ENCODE measurements around the gene CATSPER3.

The CATSPER3 gene

DNA sequence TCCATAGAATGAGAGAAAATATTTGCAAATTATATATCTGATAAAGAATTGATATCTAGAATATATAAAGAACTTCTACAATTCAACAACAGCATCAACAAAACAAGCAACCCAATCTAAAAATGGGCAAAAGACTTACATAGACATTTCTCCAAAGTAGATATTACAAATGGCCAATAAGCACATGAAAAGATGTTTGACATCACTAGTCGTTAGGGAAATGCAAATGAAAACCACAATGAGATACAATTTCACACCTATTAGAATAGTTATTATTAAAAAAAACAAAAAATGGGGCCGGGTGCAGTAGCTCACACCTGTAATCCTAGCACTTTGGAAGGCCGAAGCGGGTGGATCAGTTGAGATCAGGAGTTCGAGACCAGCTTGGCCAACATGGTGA, 24.4 kb downstream of the CATSPER3 start:
- Histone ChIP-seq H3K9me3 (ENCODE audit: insufficient read depth, low read depth, low read length) (no peaks in the 10 kb centered on the region), H2AFZ (ENCODE audit: low read length) (no peak overlapping the region), H3K79me2 (ENCODE audit: insufficient read depth, low read length) (no peaks in the 10 kb centered on the region), H3K4me3 (ENCODE audit: low read length, poor library complexity, severe bottlenecking) (no peak overlapping the region), H3K36me3 (ENCODE audit: insufficient read depth, low read length) (no peaks in the 10 kb centered on the region), H3K9ac (ENCODE audit: low read depth, low read length, poor library complexity, severe bottlenecking) (no peak overlapping the region), H3K4me2 (ENCODE audit: low read depth, low read length, poor library complexity, severe bottlenecking) (no peak overlapping the region), H3K9me2 (replicated peaks; ENCODE audit: low read depth, low read length) (no peaks in the 10 kb centered on the region), H3K4me1 (ENCODE audit: insufficient read depth, low read length, poor library complexity, severe bottlenecking) (no peaks in the 10 kb centered on the region), H4K20me1 (ENCODE audit: insufficient read depth, low read length, poor library complexity, severe bottlenecking) (no peaks in the 10 kb centered on the region), H3F3A (ENCODE audit: low read depth) (no peaks in the 10 kb centered on the region), H3K27me3 (ENCODE audit: insufficient read depth, low read length, poor library complexity, severe bottlenecking) (no peaks in the 10 kb centered on the region)
- TF ChIP-seq, protein P1, sequence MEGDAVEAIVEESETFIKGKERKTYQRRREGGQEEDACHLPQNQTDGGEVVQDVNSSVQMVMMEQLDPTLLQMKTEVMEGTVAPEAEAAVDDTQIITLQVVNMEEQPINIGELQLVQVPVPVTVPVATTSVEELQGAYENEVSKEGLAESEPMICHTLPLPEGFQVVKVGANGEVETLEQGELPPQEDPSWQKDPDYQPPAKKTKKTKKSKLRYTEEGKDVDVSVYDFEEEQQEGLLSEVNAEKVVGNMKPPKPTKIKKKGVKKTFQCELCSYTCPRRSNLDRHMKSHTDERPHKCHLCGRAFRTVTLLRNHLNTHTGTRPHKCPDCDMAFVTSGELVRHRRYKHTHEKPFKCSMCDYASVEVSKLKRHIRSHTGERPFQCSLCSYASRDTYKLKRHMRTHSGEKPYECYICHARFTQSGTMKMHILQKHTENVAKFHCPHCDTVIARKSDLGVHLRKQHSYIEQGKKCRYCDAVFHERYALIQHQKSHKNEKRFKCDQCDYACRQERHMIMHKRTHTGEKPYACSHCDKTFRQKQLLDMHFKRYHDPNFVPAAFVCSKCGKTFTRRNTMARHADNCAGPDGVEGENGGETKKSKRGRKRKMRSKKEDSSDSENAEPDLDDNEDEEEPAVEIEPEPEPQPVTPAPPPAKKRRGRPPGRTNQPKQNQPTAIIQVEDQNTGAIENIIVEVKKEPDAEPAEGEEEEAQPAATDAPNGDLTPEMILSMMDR (conservative IDR thresholded peaks at IDR 0.05; ENCODE audit: low read length) = no peak
- no peak for TF ChIP-seq EZH2phosphoT487 (IDR thresholded peaks at IDR 0.05; ENCODE audit: borderline replicate concordance)

DNA sequence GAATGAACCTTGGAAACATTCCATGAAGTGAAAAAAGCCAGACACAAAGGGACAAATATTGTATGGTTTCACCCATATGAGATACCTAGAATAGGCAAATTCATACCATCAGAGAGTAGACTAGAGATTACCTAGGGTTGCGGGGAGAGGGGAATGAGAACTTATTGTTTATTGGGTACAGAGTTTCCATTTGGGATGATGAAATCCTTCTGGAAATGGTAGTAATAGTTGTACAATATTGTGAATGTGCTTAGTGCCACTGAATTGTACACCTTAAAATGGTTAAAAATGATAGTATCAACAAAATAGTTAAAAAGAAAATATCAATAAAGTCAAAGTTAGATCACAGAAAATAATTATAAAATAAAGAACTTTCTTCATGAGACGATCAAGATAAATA, 25.5 kb downstream of the CATSPER3 start:
- Histone ChIP-seq H3K4me2 (ENCODE audit: low read depth, low read length, poor library complexity, severe bottlenecking) (no peak overlapping the region), H3K9ac (ENCODE audit: low read depth, low read length, poor library complexity, severe bottlenecking) (no peak overlapping the region), H3K36me3 (ENCODE audit: insufficient read depth, low read length) (no peaks in the 10 kb centered on the region), H2AFZ (ENCODE audit: low read length) (no peak overlapping the region), H4K20me1 (ENCODE audit: insufficient read depth, low read length, poor library complexity, severe bottlenecking) (no peaks in the 10 kb centered on the region), H3F3A (ENCODE audit: low read depth) (no peaks in the 10 kb centered on the region), H3K4me3 (ENCODE audit: low read length, poor library complexity, severe bottlenecking) (no peak overlapping the region), H3K4me1 (ENCODE audit: insufficient read depth, low read length, poor library complexity, severe bottlenecking) (no peaks in the 10 kb centered on the region), H3K9me2 (replicated peaks; ENCODE audit: low read depth, low read length) (no peaks in the 10 kb centered on the region), H3K9me3 (ENCODE audit: insufficient read depth, low read depth, low read length) (no peaks in the 10 kb centered on the region), H3K27me3 (ENCODE audit: insufficient read depth, low read length, poor library complexity, severe bottlenecking) (no peaks in the 10 kb centered on the region), H3K79me2 (ENCODE audit: insufficient read depth, low read length) (no peaks in the 10 kb centered on the region)
- TF ChIP-seq, protein P1 (conservative IDR thresholded peaks at IDR 0.05; ENCODE audit: low read length) = no peak
- TF ChIP-seq EZH2phosphoT487 (IDR thresholded peaks at IDR 0.05; ENCODE audit: borderline replicate concordance) = no peak

DNA sequence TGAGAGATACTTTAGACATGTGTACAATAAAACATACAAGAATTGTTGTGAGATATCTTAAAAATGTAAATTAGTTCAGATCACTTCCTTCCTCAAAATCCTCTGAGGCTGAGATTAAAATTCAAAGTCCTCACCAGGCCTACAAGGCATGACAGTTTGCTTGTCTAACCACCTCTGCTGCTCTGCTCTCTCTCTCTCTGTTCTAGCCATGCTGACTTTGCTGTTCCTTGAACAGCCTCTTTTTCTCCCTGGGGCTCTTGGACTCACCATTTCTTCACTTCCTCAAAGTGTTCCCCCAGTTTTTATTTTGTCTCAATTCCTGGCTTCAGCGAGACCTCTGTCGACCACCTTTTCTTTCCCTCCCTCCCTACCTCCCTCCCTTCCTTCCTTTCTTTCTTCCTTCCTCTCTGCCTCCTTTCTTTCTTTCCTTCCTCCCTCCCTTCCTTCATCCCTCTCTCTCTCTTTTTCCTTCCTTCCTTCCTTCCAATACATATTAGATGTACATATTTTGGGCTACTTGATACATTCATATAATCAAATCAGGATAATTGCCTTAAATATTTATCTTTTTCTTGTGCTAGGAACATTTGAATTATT, 27.0 kb downstream of the CATSPER3 start:
- TF ChIP-seq EZH2phosphoT487 (IDR thresholded peaks at IDR 0.05; ENCODE audit: borderline replicate concordance) = no peak
- TF ChIP-seq, protein P1 (conservative IDR thresholded peaks at IDR 0.05; ENCODE audit: low read length) = no peak
- Histone ChIP-seq H3F3A (ENCODE audit: low read depth) (no peaks in the 10 kb centered on the region), H3K9me2 (replicated peaks; ENCODE audit: low read depth, low read length) (no peaks in the 10 kb centered on the region), H3K36me3 (ENCODE audit: insufficient read depth, low read length) (no peaks in the 10 kb centered on the region), H3K4me2 (ENCODE audit: low read depth, low read length, poor library complexity, severe bottlenecking) (no peak overlapping the region), H3K27me3 (ENCODE audit: insufficient read depth, low read length, poor library complexity, severe bottlenecking) (no peaks in the 10 kb centered on the region), H3K4me1 (ENCODE audit: insufficient read depth, low read length, poor library complexity, severe bottlenecking) (no peaks in the 10 kb centered on the region), H3K9ac (ENCODE audit: low read depth, low read length, poor library complexity, severe bottlenecking) (no peak overlapping the region), H3K4me3 (ENCODE audit: low read length, poor library complexity, severe bottlenecking) (no peak overlapping the region), H3K9me3 (ENCODE audit: insufficient read depth, low read depth, low read length) (no peaks in the 10 kb centered on the region), H3K79me2 (ENCODE audit: insufficient read depth, low read length) (no peaks in the 10 kb centered on the region), H2AFZ (ENCODE audit: low read length) (no peak overlapping the region), H4K20me1 (ENCODE audit: insufficient read depth, low read length, poor library complexity, severe bottlenecking) (no peaks in the 10 kb centered on the region)

All from Loucy (cell line).